Choroid plexus epithelial cell (primary cell): ENCODE data around the gene CYSTM1.

ENCODE experiments used
- DNase-seq: peaks from one replicate; pipeline ENCODE4 v3.0.0-alpha.2; 2010; ENCODE audit warnings: low read depth
- H3K4me3 ChIP-seq: 2 replicates; pipeline ENCODE4 v1.5.1; 2011; ENCODE audit warnings: low read depth, mild to moderate bottlenecking, control low read depth, low read length, moderate library complexity
- CTCF ChIP-seq: conservative IDR thresholded peaks from 2 replicates; pipeline ENCODE4 v1.5.1; 2011; ENCODE audit warnings: low read depth, mild to moderate bottlenecking, control low read depth, inconsistent platforms, low read length, moderate library complexity

The CYSTM1 gene

GRCh38 chr5:140232731-140233130 lies 57.7 kb downstream of the CYSTM1 start:
- no peak overlapping the region for H3K4me3 ChIP-seq
- no peak for DNase-seq
- no peak for TF ChIP-seq CTCF

GRCh38 chr5:140234377-140234989 lies 59.5 kb downstream of the CYSTM1 start:
- TF ChIP-seq CTCF: no peak
- H3K4me3 ChIP-seq: no peak overlapping the region
- DNase-seq: no peak

GRCh38 chr5:140235791-140236551 lies 61.0 kb downstream of the CYSTM1 start:
- no peak for DNase-seq
- H3K4me3 ChIP-seq: no peak overlapping the region
- no peak for TF ChIP-seq CTCF

GRCh38 chr5:140236891-140237598 lies 62.1 kb downstream of the CYSTM1 start:
- DNase-seq: no peak
- no peak for TF ChIP-seq CTCF
- H3K4me3 ChIP-seq: no peak overlapping the region

- no peak for DNase-seq
- no peak for TF ChIP-seq CTCF
- H3K4me3 ChIP-seq: no peak overlapping the region
Measured at GRCh38 chr5:140238756-140239155, 63.8 kb downstream of the CYSTM1 start.

GRCh38 chr5:140239461-140239860 lies 64.5 kb downstream of the CYSTM1 start:
- TF ChIP-seq CTCF: no peak
- no peak overlapping the region for H3K4me3 ChIP-seq
- no peak for DNase-seq
